Endometrium (tissue), 2 donors: ENCODE results near the gene SGTA.

Experiments used
- FAIRE-seq: peaks from 2 replicates; lab custom pipeline; 2012; peaks lifted over from hg19 to GRCh38; lab: Jason Lieb, UNC
- donor health status: control.
- donor health status: control.

SGTA gene

GRCh38 chr19:2706251-2706650 lies 76.8 kb downstream of the SGTA start:
- FAIRE-seq: no peak
